HG02970 (cell line): Measurements from ENCODE around the gene CCDC158.
"Not testable (repeated sequence)": the region's sequence is repeated elsewhere in the genome, so short reads cannot be mapped to it uniquely, and the experiment has no call there.

Experiments used
- ATAC-seq: cut with Tn5 transposase; IDR thresholded peaks from one replicate; pipeline ENCODE4 v1.9.1; 2021; ENCODE audit warnings: mild to moderate bottlenecking, moderate library complexity, moderate number of reproducible peaks; ENCODE audit not compliant: unreplicated experiment, low FRiP score

Gene CCDC158

DNA sequence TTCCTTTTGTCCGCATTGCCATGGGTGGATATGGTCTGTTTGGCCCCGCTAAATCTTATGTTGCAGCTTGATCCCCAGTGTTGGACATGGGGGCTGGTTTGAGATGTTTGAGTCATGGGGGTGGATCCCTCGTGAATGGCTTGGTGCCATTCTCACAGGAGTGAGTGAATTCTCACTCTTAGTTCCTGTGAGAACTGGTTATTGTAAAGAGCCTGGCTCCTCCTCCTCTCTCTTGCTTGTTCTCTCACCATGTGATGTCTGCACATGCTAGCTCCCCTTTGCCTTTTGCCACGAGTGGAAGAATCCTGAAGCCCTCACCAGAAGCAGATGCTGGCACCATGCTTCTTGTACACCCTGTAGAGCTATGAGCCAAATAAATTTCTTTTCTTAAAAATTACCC, 137.0 kb downstream of the CCDC158 start:
- ATAC-seq, result no peak

DNA sequence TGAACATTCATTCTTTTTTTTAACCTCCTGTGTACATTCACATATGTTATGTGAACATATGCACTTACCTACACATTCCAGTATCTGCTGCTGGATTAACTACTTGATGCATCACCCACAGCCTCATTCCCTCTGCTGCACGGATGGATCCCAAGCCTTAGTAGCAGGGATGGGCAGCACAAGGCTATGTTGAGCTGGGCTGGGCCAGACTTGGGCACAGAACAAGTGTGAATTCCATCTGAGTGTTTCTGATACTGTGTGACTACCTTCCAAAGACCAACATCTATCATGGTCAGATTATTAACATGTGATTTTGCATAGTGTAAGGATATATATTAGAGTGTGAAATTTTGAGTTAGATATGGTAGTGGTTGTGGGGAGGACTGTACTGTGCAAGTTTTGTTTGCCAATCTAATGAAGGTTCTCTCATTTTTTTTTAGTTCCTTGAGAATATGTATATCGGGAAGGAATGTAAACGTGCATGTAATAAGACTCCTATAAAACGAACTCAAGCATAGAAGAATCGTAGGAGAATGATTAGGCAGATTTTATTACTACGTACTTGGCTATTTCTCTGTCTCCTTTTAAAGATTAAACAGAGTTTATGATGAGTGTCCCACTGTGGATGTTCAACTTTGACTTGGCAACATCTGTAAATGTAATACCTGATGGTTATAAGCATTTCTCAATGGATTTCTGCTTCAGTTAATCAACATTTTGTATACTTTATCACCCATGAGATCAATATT, 137.8 kb downstream of the CCDC158 start:
- no peak for ATAC-seq

DNA sequence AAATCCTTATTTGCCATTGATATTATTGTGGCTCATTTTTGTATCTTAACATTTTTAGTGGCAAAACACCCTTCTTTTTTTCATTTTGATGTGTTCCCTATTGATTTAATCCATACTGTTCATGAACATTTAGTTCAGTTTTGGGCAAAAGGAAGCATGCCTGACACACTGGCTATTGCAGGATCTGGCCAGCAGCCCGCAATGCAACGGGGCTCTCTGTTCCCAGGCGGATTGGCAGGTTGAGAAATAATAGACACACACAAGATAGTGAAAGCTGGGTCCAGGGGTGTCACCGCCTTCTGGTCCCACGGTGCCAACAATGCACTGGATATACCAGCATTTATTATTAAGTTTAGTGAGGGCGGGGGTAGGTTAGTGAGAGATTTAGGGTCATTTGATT, 139.3 kb downstream of the CCDC158 start:
- ATAC-seq, result not testable (repeated sequence)

DNA sequence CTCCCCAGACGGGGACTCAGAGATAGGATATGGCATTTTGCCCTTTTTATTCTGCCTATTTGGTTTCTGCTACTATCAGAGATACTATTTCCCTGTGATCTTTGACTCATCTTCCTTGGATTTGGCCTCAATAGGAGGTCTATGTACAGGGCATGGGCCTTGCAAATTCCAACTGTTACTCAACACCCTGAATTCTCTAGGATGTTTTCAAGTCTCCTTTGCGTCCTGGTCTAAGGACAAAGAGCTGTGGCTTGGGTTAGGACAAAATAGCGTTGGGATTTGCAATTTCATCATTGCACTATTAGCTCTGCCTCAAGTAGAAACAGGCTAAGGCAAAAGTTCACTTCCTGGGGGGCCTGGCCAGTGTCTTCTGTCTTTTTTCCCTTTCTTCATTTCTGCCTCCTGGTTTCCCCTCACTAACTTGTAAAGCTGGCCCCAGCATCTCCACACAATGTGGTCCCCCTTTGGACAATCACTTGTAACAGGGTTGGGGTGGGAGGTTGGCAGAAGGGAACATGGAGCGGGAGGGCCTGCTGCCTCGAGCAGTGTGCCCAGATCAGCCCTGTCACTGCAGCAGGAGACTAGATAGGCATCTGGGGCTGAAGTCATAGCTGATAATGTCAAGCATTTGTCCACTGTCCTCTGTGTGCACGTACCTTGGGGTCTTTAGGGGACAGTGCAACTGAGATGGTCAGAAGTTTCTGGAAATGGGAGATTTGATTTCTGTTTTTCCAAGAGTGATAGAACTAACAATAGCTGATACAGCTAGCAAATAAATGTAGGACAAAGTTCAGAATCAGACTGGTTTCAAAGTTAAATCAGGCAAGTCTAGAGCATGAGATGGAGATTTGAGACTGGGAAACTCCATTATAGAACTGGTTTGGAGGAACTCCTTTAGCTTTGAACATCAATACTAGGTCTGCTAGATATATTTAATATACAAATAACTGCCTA, 140.2 kb downstream of the CCDC158 start:
- ATAC-seq, result no peak

DNA sequence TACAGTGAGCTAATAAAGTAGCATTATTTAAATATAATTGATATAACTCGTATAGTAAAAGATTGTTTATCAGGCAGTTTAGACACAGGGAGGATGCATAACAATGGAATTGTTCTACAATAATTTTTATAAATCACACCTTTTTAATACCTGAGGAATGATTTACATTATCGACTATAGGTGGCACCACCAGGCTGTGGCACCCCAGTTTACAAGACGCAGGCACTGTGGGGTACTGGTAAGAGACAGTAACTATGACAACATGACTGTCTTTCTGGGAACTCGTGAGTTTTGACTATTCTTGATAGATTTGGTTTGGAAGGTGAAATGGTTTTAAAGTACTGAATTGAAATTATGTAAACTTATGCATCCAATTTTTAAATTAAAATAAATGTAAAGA, 141.5 kb downstream of the CCDC158 start:
- no peak for ATAC-seq

DNA sequence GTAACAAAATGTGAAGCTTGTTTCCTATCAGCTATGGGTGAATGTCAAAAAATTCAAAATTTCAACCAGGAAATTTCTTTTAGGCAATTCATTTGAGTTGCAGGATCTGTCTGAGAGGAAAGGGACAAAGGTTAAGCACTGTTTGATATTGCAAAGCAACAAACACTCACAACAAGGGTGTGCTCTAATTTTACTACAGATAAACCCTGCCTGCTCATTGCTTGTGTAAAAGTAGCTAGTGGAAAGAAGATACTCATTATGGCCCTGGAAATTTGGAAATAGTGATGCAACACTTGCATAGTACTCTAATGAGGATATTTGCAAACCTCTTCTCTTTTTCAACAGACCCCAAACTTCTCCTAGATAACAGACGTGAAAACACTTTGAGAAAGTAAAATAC, 142.4 kb downstream of the CCDC158 start:
- no peak for ATAC-seq

DNA sequence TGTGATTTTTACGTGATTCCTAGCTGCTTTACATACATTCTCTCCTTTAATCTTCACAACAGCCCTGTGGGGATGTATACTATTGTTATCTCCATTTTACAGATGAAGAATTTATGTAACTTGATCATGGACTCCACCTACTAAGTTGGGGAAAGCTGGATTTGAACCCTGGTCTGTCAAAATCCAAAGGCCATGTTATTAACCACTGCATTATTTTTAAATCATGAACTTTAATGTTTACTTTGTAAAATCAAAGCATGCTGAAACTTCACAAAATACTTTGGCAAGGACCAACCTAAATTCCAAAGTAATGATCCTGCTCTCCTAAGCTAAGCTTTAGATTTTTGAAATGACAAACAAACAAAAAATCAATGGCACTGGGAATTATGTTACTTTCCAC, 143.3 kb downstream of the CCDC158 start:
- no peak for ATAC-seq

DNA sequence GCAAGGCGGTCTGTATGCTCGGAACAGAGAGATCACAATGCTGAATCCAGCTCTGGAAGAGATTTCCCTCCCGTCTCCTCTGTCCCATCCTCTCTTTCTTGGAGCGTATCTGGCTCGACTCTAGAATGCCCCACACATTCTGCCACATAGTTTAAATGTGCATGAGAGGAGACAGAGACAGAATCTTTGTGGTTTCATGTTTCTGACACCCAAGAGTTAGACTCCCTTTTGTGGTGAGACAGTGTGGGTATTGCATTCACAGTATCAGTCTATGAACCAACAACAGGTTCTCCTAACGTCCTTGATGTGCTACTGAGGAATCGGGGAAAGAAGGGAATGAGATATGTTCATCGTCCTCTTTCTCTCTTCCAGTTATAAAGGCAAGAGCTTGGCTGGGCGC, 144.1 kb downstream of the CCDC158 start:
- ATAC-seq, result no peak

DNA sequence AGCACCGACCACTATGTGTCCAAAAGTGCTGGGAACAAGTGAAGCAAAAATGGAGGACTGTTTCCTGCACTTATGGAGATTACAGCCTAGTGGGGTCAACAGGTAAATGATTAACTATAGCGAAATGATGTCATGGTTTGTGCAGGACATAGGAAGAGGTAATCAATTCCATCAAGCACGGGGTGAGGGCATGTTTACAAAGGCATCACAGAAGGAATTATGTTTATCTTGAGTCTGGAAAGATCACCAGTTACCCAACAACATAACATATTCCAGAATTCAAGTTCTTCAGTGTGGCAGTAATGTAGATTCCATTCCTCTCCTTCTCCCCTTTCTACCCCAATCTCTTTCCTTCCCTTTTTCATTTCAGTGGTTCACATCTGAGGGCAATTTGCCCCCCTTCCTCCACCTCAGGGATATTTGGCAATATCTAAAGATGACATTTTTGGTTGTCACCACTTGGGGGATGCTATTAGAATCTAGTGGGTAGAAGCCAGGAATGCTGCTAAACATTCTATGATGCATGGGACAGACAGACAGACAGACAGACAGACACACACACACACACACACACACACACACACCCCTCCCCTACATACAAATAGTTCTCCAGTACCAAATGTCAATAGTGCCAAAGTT, 145.3 kb downstream of the CCDC158 start:
- no peak for ATAC-seq

DNA sequence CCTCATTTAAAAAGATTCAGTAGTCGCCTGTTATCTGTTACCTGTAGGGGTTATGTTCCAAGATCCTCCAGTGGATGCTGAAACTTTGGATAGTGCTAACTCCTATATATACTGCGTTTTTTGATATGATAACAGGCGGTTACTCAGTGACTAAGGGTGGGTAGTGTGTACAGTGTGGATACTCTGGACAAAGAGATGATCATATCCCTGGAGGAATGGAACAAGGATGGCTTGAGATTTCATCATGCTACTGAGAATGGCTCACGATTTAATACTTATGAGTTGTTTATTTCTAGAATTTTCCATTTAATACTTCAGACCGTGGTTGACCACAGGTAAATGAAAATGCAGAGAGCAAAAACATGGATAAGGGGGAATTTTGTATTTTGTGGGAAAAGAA, 147.9 kb downstream of the CCDC158 start:
- ATAC-seq, result no peak

DNA sequence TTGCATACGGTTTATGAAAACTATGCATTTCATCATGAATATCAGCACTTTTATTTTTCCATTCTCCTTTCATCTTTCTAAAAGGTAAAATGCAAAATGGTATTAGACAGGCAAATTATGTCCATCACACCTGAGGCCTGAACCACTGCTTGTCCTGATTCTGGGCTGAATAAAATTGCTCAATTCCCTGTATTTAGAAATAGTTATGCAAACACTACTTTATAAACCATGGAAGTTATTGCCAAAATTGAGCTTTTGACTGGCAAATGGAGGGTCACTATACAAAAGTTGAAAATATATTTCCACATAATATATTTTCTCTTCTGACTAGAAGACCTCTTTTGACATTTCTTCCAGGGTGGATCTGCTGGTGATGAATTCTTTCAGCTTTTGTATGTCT, 148.4 kb downstream of the CCDC158 start:
- ATAC-seq, result no peak

DNA sequence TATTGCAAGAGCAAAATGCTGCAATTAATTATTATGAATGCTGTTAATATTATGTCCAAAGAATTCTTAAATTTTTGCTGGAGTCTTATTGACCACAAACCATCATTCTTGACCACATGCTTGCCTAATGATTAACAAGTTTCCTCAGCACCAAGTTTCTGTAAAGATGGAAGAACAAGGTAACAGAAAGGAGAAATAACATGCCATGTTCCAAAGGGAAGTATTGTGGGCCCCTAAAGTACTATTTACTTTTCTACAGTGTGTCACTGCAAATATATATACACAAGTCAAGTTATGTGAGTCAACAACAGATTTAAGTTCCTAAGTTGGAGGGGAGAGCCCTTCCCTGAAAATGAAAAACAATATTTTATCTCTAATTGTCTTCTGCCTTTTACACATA, 148.9 kb downstream of the CCDC158 start:
- no peak for ATAC-seq

DNA sequence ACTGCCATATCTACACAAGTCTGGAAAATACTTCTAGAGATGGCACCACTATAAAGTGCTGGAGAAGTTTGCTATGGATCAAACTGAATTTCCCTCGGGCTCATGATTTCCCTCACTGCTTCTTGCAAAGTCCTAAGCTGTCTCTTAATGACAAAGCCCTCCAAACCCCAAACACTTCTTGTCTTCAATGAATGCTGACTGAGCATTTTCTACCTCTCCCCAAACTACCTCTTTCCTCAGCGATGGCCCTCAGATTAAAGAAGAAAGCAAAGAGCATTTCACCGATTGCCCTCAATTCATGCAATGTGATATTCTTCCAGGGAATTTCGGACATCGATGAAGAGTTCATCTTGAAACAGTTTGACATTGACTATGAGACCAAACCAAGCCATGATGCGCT, 149.7 kb downstream of the CCDC158 start:
- no peak for ATAC-seq

DNA sequence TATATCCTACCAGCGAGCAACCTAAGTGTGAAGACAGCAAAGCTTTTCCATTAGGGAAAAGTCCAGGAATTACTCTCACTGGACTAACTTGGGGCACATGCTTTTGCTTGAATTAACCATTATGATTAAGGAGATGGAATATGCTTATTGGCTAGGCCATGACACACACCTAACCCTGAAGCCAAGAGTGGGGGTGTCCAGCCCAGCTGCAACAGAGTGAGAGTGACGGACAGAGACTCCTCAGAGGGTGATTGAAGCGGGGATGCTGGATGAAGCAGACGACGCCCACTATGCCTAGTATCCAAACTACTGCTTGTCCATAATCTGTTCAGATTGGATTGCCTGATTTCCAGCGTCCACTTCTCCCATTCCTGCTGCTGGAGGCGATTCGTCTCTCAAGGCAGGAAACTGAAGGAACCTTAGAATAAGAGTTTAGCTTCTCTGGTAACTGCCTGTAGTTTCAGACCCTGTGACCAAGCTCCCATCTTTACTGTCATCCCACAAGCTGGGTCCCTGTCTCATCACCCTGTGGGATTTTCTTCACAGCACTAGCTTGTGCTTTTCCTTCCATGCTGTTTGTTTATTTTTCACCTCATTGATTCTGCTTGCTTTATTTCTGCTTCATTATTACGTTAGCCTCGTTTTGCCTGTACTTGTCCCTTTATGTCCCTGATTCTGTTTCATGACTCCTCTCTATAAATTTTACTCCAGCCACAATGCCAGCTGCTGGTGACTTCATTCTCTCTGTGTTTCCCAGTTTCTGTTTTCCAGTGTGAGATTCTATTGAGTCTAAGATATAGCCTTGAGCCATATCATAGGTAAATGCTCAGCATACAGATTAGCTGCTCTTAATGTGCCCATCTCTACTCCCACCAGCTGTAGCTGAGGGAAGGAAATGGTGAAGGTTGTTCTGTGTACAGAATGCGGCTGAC, 150.4 kb downstream of the CCDC158 start:
- ATAC-seq, result no peak

DNA sequence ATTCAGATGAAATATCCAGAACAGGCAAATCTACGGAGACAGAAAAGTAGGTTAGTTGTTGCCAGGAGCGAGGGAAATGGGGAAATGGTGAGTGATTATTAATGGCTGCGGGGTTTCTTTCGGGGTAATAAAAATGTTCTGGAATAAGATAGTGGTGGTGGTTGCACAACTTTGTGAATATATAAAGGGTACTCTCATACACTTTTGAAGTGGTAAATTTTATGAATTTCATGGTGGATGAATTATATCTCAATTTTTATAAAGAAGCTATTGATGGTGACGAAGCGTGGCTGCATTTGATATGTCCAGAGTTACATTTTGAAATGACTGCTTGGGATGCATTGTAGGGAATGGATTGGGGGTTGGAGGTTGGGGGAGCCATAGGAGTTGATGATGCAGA, 153.1 kb downstream of the CCDC158 start:
- no peak for ATAC-seq

DNA sequence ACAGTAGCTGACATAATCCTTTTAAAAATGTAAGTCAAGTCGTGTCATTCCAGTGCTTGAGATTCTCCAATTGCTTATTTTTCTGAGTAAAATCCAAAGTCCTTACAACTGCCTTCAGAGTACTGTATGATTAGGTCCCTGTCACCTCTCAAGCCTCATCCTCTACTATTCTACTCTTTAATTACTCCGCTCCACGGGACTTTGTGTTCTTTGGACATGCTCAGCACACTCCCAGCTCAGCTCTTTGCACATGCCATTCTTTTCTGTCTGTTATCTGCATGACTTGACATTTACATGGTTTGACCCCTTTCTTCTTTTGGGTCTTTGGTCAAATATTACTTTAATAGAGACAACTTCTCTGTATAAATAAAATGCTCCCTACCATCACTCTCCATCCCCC, 154.3 kb downstream of the CCDC158 start:
- no peak for ATAC-seq

DNA sequence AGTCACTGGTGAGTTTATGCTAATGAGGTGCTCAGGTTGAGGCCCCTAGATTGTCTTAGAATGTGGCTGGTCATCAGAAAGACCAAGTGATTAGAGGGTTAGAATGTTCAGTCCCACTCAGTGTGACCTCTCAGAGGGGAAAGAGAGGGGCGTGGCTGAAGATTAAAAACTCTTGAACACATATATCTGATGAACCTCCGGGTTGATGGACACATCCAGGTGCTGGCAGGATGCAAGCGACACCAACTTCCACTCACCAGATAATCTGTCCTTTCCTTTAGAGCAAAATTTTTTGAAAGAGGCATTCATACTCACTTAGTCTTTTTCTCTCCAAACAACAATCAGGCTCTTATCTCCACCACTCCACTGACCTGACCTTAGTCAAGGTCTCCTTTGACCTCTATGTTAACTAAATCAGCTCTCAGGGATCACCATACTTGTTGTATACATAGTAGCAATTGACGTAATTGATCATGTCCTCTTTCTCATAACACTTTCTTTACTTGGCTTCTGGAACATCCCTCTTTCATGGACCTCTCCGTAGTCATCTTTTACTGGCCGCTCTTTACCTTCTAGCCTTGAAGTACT, 155.2 kb downstream of the CCDC158 start:
- no peak for ATAC-seq
